Measurements from ENCODE around the gene UGT2A3.

GRCh38 chr4:68948985-68949384, 2.6 kb downstream of the UGT2A3 start:
- TF ChIP-seq CTCF (IDR thresholded peaks at IDR 0.05) (no peak), POLR2AphosphoS5 (IDR thresholded peaks at IDR 0.05) (no peak), POLR2A (IDR thresholded peaks at IDR 0.05) (no peak), EP300 (IDR thresholded peaks at IDR 0.05) (no peak)

All from suprapubic skin (tissue), 4 donors.